B cell (primary cell): ENCODE results near the gene ZNF28.

Experiments
- CTCF ChIP-seq: fragments of 200-600 bp; IDR thresholded peaks from one replicate; pipeline ENCODE4 v1.8.0; 2022; ENCODE audit warnings: antibody characterized with exemption, mild to moderate bottlenecking
- EZH2 ChIP-seq: IDR thresholded peaks from 2 replicates; pipeline ENCODE4 v1.6.1; 2012; ENCODE audit warnings: borderline replicate concordance, low read depth, mild to moderate bottlenecking, moderate library complexity, low read length; ENCODE audit not compliant: insufficient read depth, poor library complexity, severe bottlenecking

GRCh38 chr19:52749780-52750179, 71.7 kb downstream of the ZNF28 start:
- TF ChIP-seq CTCF (no peak), EZH2 (no peak)
